Right cardiac atrium (tissue), 5 donors: ENCODE results near the gene ALG12. TPM values are rescaled to one million over a fixed set of nuclear protein-coding genes. Genes with fewer than 3 reads are reported as not detected.
"Not testable (repeated sequence)": the region's sequence is repeated elsewhere in the genome, so short reads cannot be mapped to it uniquely, and the experiment has no call there.

Source experiments
- ATAC-seq, 2 donors: fragments of 200-7000 bp; cut with Tn5 transposase; one replicate each; pipeline versions ENCODE4 v1.8.0 to v1.9.1; 2020; ENCODE audit warnings: moderate library complexity in 2 of 2, mild to moderate bottlenecking in 1 of 2
- DNase-seq, 3 donors: peaks; one replicate each; pipeline ENCODE4 v3.0.0-alpha.2; 2020
- H3K27ac ChIP-seq: one replicate; pipeline ENCODE4 v1.5.1; 2013; ENCODE audit warnings: mild to moderate bottlenecking, low read length, control low read depth, moderate library complexity
- H3K27me3 ChIP-seq: one replicate; pipeline ENCODE4 v1.6.1; 2013; ENCODE audit not compliant: control insufficient read depth, insufficient read depth
- H3K4me1 ChIP-seq: one replicate; pipeline ENCODE4 v1.6.1; 2013; ENCODE audit warnings: low read length; ENCODE audit not compliant: control insufficient read depth, insufficient read depth
- H3K4me3 ChIP-seq: one replicate; pipeline ENCODE4 v1.5.1; 2013; ENCODE audit warnings: low read length, control low read depth
- H3K9me3 ChIP-seq: one replicate; pipeline ENCODE4 v1.6.1; 2013; ENCODE audit warnings: low read length; ENCODE audit not compliant: control insufficient read depth
- WGBS: extraction: QIAGEN DNeasy Blood & Tissue Kit; methylation state at CpG from one replicate; pipeline ENCODE4 v1.1.7; 2013; 5-methylcytosine and 5-hydroxymethylcytosine counted together
- intact Hi-C, 4 donors: fragments of 100-400 bp; cut with DNase I; formaldehyde crosslinking; loops; one replicate each; pipeline versions ENCODE4 v1.11.0 to v1.14.0; 2022 to 2023
- polyA plus RNA-seq: library from polyadenylated mRNA; stranded (reverse); fragments of 200-250 nt; gene quantifications from one replicate; pipeline ENCODE4 v1.2.3, GENCODE V29; 2013
- total RNA-seq, 4 donors: library from RNA; stranded (reverse); fragmentation: NEBNext Ultra II Directional; extraction: Animal tissue kit (Norgen Biotek cat#: 25700); gene quantifications; one replicate each; pipeline ENCODE4 v1.2.1, GENCODE V29; 2021
- donor health status: healthy with polysubstance abuse.
- donor health status: DM: no; HTN: yes; CAD: no.
- donor health status: DM: no; HTN: no; CAD: no.
- donor health status: DM: no; HTN: yes; CAD: no; lungs with severe emphysema.
- donor health status: DM: yes; HTN: yes; CAD: no.

Gene ALG12
- total and polyA plus RNA-seq, 5 donors: 13.0 to 19.7 (median 16.2) TPM

- no peak overlapping the region for H3K4me3 ChIP-seq
- intact Hi-C loops: no loop called here
- no peak for DNase-seq
- H3K27me3 ChIP-seq: no peaks in the 10 kb centered on the region
- no peak overlapping the region for H3K27ac ChIP-seq
- ATAC-seq: no peak
- H3K4me1 ChIP-seq: peaks cover 2% of the 10 kb centered on the region
- no peaks in the 10 kb centered on the region for H3K9me3 ChIP-seq
- WGBS: 88% methylated on average over 31 of the region's 31 CpGs
Measured at GRCh38 chr22:49856766-49857618, 61.2 kb downstream of the ALG12 start.

GRCh38 chr22:49856343-49856742 is 61.9 kb downstream of the ALG12 start:
- H3K27ac ChIP-seq: no peak overlapping the region
- WGBS: 85% methylated on average over 19 of the region's 23 CpGs
- no peak for DNase-seq
- H3K4me3 ChIP-seq: no peak overlapping the region
- peaks cover 2% of the 10 kb centered on the region for H3K4me1 ChIP-seq
- no peak for ATAC-seq
- no peaks in the 10 kb centered on the region for H3K27me3 ChIP-seq
- H3K9me3 ChIP-seq: no peaks in the 10 kb centered on the region
- intact Hi-C loops: no loop called here

GRCh38 chr22:49855251-49855911 is 62.9 kb downstream of the ALG12 start:
- intact Hi-C loops: no loop called here
- peak overlapping the region; percentile 97 for H3K4me3 ChIP-seq
- no peaks in the 10 kb centered on the region for H3K9me3 ChIP-seq
- H3K27me3 ChIP-seq: no peaks in the 10 kb centered on the region
- H3K27ac ChIP-seq: no peak overlapping the region
- WGBS: 47% methylated on average over 9 of the region's 9 CpGs
- DNase-seq: peak in 1 of 3 donors; percentile 27
- H3K4me1 ChIP-seq: peaks cover 2% of the 10 kb centered on the region
- no peak for ATAC-seq

GRCh38 chr22:49853981-49854831 is 64.0 kb downstream of the ALG12 start:
- H3K4me1 ChIP-seq: peaks cover 2% of the 10 kb centered on the region
- intact Hi-C loops: no loop called here
- H3K27ac ChIP-seq: peak overlapping the region; percentile 20
- peak; percentile 38 to 67 (median 66) for DNase-seq
- H3K27me3 ChIP-seq: no peaks in the 10 kb centered on the region
- WGBS: under 1% methylated on average over 100 of the region's 101 CpGs
- no peaks in the 10 kb centered on the region for H3K9me3 ChIP-seq
- peak in 1 of 2 donors; percentile 0 for ATAC-seq
- H3K4me3 ChIP-seq: peak overlapping the region; percentile 97

GRCh38 chr22:49852898-49853894 is 65.0 kb downstream of the ALG12 start, which contains the start of gene ZBED4:
TSS of gene ZBED4 (plus strand) at chr22:49853844. CDS start at chr22:49883663, 29,819 bp downstream.
- Histone ChIP-seq H3K9me3 (no peaks in the 10 kb centered on the region), H3K4me3 (peak within 1 kb of the TSS; percentile 97), H3K27me3 (no peaks in the 10 kb centered on the region), H3K4me1 (peaks cover 2% of the 10 kb centered on the region), H3K27ac (peak within 1 kb of the TSS; percentile 53)
- DNase-seq (peak; percentile 98 to 100 (median 99)), ATAC-seq (peak; percentile 96)
- under 1% methylated on average over 126 of the region's 127 CpGs for WGBS
- intact Hi-C loops: no loop called here

- intact Hi-C loops, H3K4me1 ChIP-seq: not testable (repeated sequence)
Measured at GRCh38 chr22:49852568-49852897, 65.7 kb downstream of the ALG12 start.

GRCh38 chr22:49850959-49851802 is 67.1 kb downstream of the ALG12 start:
- H3K9me3 ChIP-seq: no peaks in the 10 kb centered on the region
- no peak for ATAC-seq
- peaks cover 2% of the 10 kb centered on the region for H3K4me1 ChIP-seq
- DNase-seq: peak in 1 of 3 donors; percentile 25
- no peaks in the 10 kb centered on the region for H3K27me3 ChIP-seq
- intact Hi-C loops: no loop called here
- no peak overlapping the region for H3K4me3 ChIP-seq
- H3K27ac ChIP-seq: no peak overlapping the region
- WGBS: 81% methylated on average over 10 of the region's 10 CpGs

More at GRCh38 chr22:49852568-49852897, 65.7 kb downstream of the ALG12 start:
- Histone ChIP-seq H3K27ac (peak overlapping the region; percentile 53), H3K4me3 (peak overlapping the region; percentile 61)
- WGBS: 58% methylated on average over 13 of the region's 13 CpGs
- H3K9me3 ChIP-seq, ATAC-seq, H3K27me3 ChIP-seq, DNase-seq: not testable (repeated sequence)
